Liver (tissue), 9 donors: ENCODE measurements around the gene PPFIA1. TPM values are rescaled to one million over a fixed set of nuclear protein-coding genes. Genes with fewer than 3 reads are reported as not detected.

Experiments
- DNase-seq: peaks from one replicate; pipeline ENCODE4 v3.0.0-alpha.2; 2017; ENCODE audit warnings: low spot score
- H3K27ac ChIP-seq, 2 donors: one replicate each; pipeline ENCODE4 v1.7.0; 2013; ENCODE audit warnings: inconsistent platforms in 2 of 2, low read length in 2 of 2, control low read depth in 1 of 2, low read depth in 1 of 2, mild to moderate bottlenecking in 1 of 2
- H3K27me3 ChIP-seq, 4 donors: one replicate each; pipeline versions ENCODE4 v1.6.1 to v1.7.0; 2013; ENCODE audit warnings: low read length in 3 of 4, inconsistent platforms in 1 of 4, mild to moderate bottlenecking in 1 of 4, moderate library complexity in 1 of 4; ENCODE audit not compliant: control insufficient read depth in 4 of 4, insufficient read depth in 4 of 4
- H3K36me3 ChIP-seq, 4 donors: one replicate each; pipeline versions ENCODE4 v1.6.1 to v1.7.0; 2013; ENCODE audit warnings: low read length in 3 of 4, mild to moderate bottlenecking in 3 of 4, low read depth in 1 of 4, moderate library complexity in 1 of 4; ENCODE audit not compliant: control insufficient read depth in 4 of 4, insufficient read depth in 3 of 4
- H3K4me1 ChIP-seq, 4 donors: one replicate each; pipeline versions ENCODE4 v1.6.1 to v1.7.0; 2013; ENCODE audit warnings: low read length in 3 of 4, mild to moderate bottlenecking in 3 of 4, moderate library complexity in 1 of 4; ENCODE audit not compliant: control insufficient read depth in 4 of 4, insufficient read depth in 4 of 4
- H3K4me3 ChIP-seq, 3 donors: one replicate each; pipeline versions ENCODE4 v1.6.1 to v1.7.0; 2013; ENCODE audit warnings: low read length in 3 of 3, control low read depth in 1 of 3, low read depth in 1 of 3, mild to moderate bottlenecking in 1 of 3
- H3K9ac ChIP-seq, 2 donors: one replicate each; pipeline ENCODE4 v1.7.0; 2013; ENCODE audit warnings: low read length in 2 of 2, mild to moderate bottlenecking in 2 of 2, moderate library complexity in 2 of 2, control low read depth in 1 of 2, low read depth in 1 of 2
- H3K9me3 ChIP-seq, 4 donors: one replicate each; pipeline versions ENCODE4 v1.6.1 to v1.7.0; 2013; ENCODE audit warnings: low read length in 3 of 4; ENCODE audit not compliant: control insufficient read depth in 4 of 4
- EGR1 ChIP-seq, 2 donors: IDR thresholded peaks; 2 replicates each; pipeline ENCODE4 v1.6.1; 2016 to 2018; ENCODE audit warnings: antibody characterized with exemption in 2 of 2, low read depth in 2 of 2
- FOXA1 ChIP-seq: IDR thresholded peaks from 2 replicates; pipeline ENCODE4 v1.6.1; 2016; ENCODE audit warnings: antibody characterized with exemption
- HNF4A ChIP-seq, 2 donors: conservative IDR thresholded peaks; 2 replicates each; pipeline ENCODE4 v1.6.1; 2016; ENCODE audit warnings: antibody characterized with exemption in 2 of 2, mild to moderate bottlenecking in 2 of 2
- JUND ChIP-seq, 2 donors: IDR thresholded peaks; 2 replicates each; pipeline ENCODE4 v1.6.1; 2016; ENCODE audit warnings: antibody characterized with exemption in 2 of 2
- NR2F2 ChIP-seq: IDR thresholded peaks from 2 replicates; pipeline ENCODE4 v1.6.1; 2016; ENCODE audit warnings: antibody characterized with exemption
- RAD21 ChIP-seq, 2 donors: IDR thresholded peaks; 2 replicates each; pipeline ENCODE4 v1.6.1; 2016; ENCODE audit warnings: antibody characterized with exemption in 2 of 2, mild to moderate bottlenecking in 2 of 2
- REST ChIP-seq: IDR thresholded peaks from 2 replicates; pipeline ENCODE4 v1.6.1; 2016; ENCODE audit warnings: antibody characterized with exemption, mild to moderate bottlenecking
- RXRA ChIP-seq, 2 donors: IDR thresholded peaks; 2 replicates each; pipeline ENCODE4 v1.6.1; 2017 to 2018; ENCODE audit warnings: antibody characterized with exemption in 2 of 2, mild to moderate bottlenecking in 1 of 2
- SP1 ChIP-seq: IDR thresholded peaks from 2 replicates; pipeline ENCODE4 v1.6.1; 2018; ENCODE audit warnings: antibody characterized with exemption, mild to moderate bottlenecking
- TAF1 ChIP-seq: conservative IDR thresholded peaks from 2 replicates; pipeline ENCODE4 v1.6.1; 2016; ENCODE audit warnings: antibody characterized with exemption, mild to moderate bottlenecking
- WGBS: extraction: QIAGEN DNeasy Blood & Tissue Kit; methylation state at CpG from one replicate; pipeline ENCODE4 v1.1.7; 2013; 5-methylcytosine and 5-hydroxymethylcytosine counted together
- polyA plus RNA-seq, 2 donors: library from polyadenylated mRNA; stranded (reverse) in 1 of 2; unstranded in 1 of 2; fragments of 200-250 nt in 1 of 2; fragments of >200 nt in 1 of 2; fragmentation: Nextera tagmentation in 1 of 2; extraction: Ambion mirVana in 1 of 2; gene quantifications; one replicate each; pipeline versions ENCODE4 v1.2.1 to v1.2.3, GENCODE V29; 2013 to 2015
- total RNA-seq, 2 donors: library from RNA; depleted of rRNA; stranded (reverse); fragments of >200 nt; gene quantifications; one replicate each; pipeline ENCODE4 v1.2.3, GENCODE V29; 2014
- TF ChIP-seq, protein P1 (sequence below): fragments of 150-350 bp; IDR thresholded peaks from 2 replicates; pipeline ENCODE4 v1.5.1; 2017; ENCODE audit warnings: improper control_type of control experiment, low read depth, low read length; ENCODE audit not compliant: missing input control
- TF ChIP-seq, protein P2 (sequence below): IDR thresholded peaks from 2 replicates; pipeline ENCODE4 v1.6.1; 2016; ENCODE audit warnings: antibody characterized with exemption
- donor health status: healthy.
- donor health status: healthy.
- donor health status: healthy.
- donor health status: healthy.
- donor health status: healthy.

Gene PPFIA1
- total and polyA plus RNA-seq, 4 donors, result 9.9 to 39.6 (median 14.5) TPM

GRCh38 chr11:70429428-70429705 is 158.9 kb downstream of the PPFIA1 start:
- H3K27me3 ChIP-seq, result no peaks in the 10 kb centered on the region
- no peak for DNase-seq
- WGBS, result 89% methylated on average over 8 of the region's 8 CpGs
- H3K9ac ChIP-seq, result no peak overlapping the region
- H3K4me3 ChIP-seq, result no peak overlapping the region
- no peaks in the 10 kb centered on the region for H3K9me3 ChIP-seq
- no peak overlapping the region for H3K27ac ChIP-seq
- H3K36me3 ChIP-seq, result peaks cover 10 to 74% (median 30%) of the 10 kb centered on the region in 4 donors
- TF ChIP-seq RAD21 (IDR thresholded peaks at IDR 0.05) (no peak), SP1 (no peak), TAF1 (no peak), NR2F2 (no peak), HNF4A (conservative IDR thresholded peaks at IDR 0.05) (no peak)
- TF ChIP-seq, protein P1, sequence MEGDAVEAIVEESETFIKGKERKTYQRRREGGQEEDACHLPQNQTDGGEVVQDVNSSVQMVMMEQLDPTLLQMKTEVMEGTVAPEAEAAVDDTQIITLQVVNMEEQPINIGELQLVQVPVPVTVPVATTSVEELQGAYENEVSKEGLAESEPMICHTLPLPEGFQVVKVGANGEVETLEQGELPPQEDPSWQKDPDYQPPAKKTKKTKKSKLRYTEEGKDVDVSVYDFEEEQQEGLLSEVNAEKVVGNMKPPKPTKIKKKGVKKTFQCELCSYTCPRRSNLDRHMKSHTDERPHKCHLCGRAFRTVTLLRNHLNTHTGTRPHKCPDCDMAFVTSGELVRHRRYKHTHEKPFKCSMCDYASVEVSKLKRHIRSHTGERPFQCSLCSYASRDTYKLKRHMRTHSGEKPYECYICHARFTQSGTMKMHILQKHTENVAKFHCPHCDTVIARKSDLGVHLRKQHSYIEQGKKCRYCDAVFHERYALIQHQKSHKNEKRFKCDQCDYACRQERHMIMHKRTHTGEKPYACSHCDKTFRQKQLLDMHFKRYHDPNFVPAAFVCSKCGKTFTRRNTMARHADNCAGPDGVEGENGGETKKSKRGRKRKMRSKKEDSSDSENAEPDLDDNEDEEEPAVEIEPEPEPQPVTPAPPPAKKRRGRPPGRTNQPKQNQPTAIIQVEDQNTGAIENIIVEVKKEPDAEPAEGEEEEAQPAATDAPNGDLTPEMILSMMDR, result no peak
- peaks cover 0 to 4% (median 0%) of the 10 kb centered on the region in 4 donors for H3K4me1 ChIP-seq

GRCh38 chr11:70429724-70430521 is 159.4 kb downstream of the PPFIA1 start:
- Histone ChIP-seq H3K36me3 (peaks cover 11 to 71% (median 31%) of the 10 kb centered on the region in 4 donors), H3K9me3 (no peaks in the 10 kb centered on the region), H3K9ac (no peak overlapping the region), H3K4me1 (peaks cover 0 to 4% (median 0%) of the 10 kb centered on the region in 4 donors), H3K27me3 (no peaks in the 10 kb centered on the region), H3K4me3 (no peak overlapping the region), H3K27ac (no peak overlapping the region)
- no peak for DNase-seq
- 87% methylated on average over 11 of the region's 11 CpGs for WGBS
- TF ChIP-seq EGR1 (IDR thresholded peaks at IDR 0.05; ENCODE audit: low read depth in 2 of 2) (no peak), FOXA1 (no peak), JUND (IDR thresholded peaks at IDR 0.05) (no peak), REST (no peak), RXRA (IDR thresholded peaks at IDR 0.05) (no peak), NR2F2 (no peak), TAF1 (no peak), RAD21 (IDR thresholded peaks at IDR 0.05) (no peak)
- TF ChIP-seq, protein P2, sequence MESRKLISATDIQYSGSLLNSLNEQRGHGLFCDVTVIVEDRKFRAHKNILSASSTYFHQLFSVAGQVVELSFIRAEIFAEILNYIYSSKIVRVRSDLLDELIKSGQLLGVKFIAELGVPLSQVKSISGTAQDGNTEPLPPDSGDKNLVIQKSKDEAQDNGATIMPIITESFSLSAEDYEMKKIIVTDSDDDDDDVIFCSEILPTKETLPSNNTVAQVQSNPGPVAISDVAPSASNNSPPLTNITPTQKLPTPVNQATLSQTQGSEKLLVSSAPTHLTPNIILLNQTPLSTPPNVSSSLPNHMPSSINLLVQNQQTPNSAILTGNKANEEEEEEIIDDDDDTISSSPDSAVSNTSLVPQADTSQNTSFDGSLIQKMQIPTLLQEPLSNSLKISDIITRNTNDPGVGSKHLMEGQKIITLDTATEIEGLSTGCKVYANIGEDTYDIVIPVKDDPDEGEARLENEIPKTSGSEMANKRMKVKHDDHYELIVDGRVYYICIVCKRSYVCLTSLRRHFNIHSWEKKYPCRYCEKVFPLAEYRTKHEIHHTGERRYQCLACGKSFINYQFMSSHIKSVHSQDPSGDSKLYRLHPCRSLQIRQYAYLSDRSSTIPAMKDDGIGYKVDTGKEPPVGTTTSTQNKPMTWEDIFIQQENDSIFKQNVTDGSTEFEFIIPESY, result no peak
